ENCODE results near the gene TNS1.

Gene TNS1

GRCh38 chr2:217893440-217893839 is 109.4 kb downstream of the TNS1 start:
- no peak for DNase-seq

GRCh38 chr2:217892560-217892959 is 110.2 kb downstream of the TNS1 start:
- DNase-seq, result no peak

- peak; percentile 85 for DNase-seq
Measured at GRCh38 chr2:217890445-217890844, 112.3 kb downstream of the TNS1 start.

- no peak for DNase-seq
Measured at GRCh38 chr2:217889656-217890055, 113.1 kb downstream of the TNS1 start.

GRCh38 chr2:217887841-217888701 is 114.7 kb downstream of the TNS1 start:
- no peak for DNase-seq

- peak; percentile 69 for DNase-seq
Measured at GRCh38 chr2:217886720-217887309, 116.0 kb downstream of the TNS1 start.

GRCh38 chr2:217886091-217886490 is 116.7 kb downstream of the TNS1 start:
- DNase-seq, result no peak

GRCh38 chr2:217884985-217885384 is 117.8 kb downstream of the TNS1 start:
- no peak for DNase-seq

- no peak for DNase-seq
Measured at GRCh38 chr2:217880891-217881290, 121.9 kb downstream of the TNS1 start.

- no peak for DNase-seq
Measured at GRCh38 chr2:217880287-217880889, 122.4 kb downstream of the TNS1 start.

GRCh38 chr2:217878915-217879590 is 123.7 kb downstream of the TNS1 start:
- DNase-seq, result no peak

- DNase-seq, result no peak
Measured at GRCh38 chr2:217877866-217878265, 124.9 kb downstream of the TNS1 start.

- DNase-seq, result no peak
Measured at GRCh38 chr2:217876253-217876570, 126.6 kb downstream of the TNS1 start.

- no peak for DNase-seq
Measured at GRCh38 chr2:217875556-217876252, 127.1 kb downstream of the TNS1 start.

- no peak for DNase-seq
Measured at GRCh38 chr2:217875138-217875537, 127.7 kb downstream of the TNS1 start.

- DNase-seq, result no peak
Measured at GRCh38 chr2:217873371-217873770, 129.4 kb downstream of the TNS1 start.

- no peak for DNase-seq
Measured at GRCh38 chr2:217872319-217872718, 130.5 kb downstream of the TNS1 start.

GRCh38 chr2:217870528-217871011 is 132.2 kb downstream of the TNS1 start:
- DNase-seq, result no peak

- DNase-seq, result peak; percentile 49
Measured at GRCh38 chr2:217868911-217869334, 133.9 kb downstream of the TNS1 start.

GRCh38 chr2:217868265-217868892 is 134.4 kb downstream of the TNS1 start:
- no peak for DNase-seq

GRCh38 chr2:217866457-217866856 is 136.3 kb downstream of the TNS1 start:
- no peak for DNase-seq

All from fibroblast of skin of scalp (primary cell).